Neural cell (in vitro differentiated cells): ENCODE results near the gene ATP8B1.
"Not testable (repeated sequence)": the region's sequence is repeated elsewhere in the genome, so short reads cannot be mapped to it uniquely, and the experiment has no call there.

Experiments used
- EP300 ChIP-seq: fragments of 450-650 bp; conservative IDR thresholded peaks from 2 replicates; pipeline ENCODE4 v1.6.1; 2014; ENCODE audit warnings: antibody characterized with exemption, mild to moderate bottlenecking, moderate library complexity; ENCODE audit not compliant: poor library complexity, severe bottlenecking
- EZH2 ChIP-seq: fragments of 200-600, 300-800 bp; shearing (Covaris generic), sonication (generic); IDR thresholded peaks from 2 replicates; pipeline ENCODE4 v1.6.1; 2014; ENCODE audit warnings: antibody characterized with exemption, low read length, borderline replicate concordance, mild to moderate bottlenecking; ENCODE audit not compliant: insufficient read depth, poor library complexity, severe bottlenecking
- MXI1 ChIP-seq: fragments of 450-650 bp; conservative IDR thresholded peaks from 2 replicates; pipeline ENCODE4 v1.6.1; 2014; ENCODE audit warnings: antibody characterized with exemption, mild to moderate bottlenecking; ENCODE audit not compliant: poor library complexity, severe bottlenecking
- POLR2AphosphoS5 ChIP-seq: IDR thresholded peaks from 2 replicates; pipeline ENCODE4 v1.6.1; 2012
- RAD21 ChIP-seq: fragments of 450-650 bp; conservative IDR thresholded peaks from 2 replicates; pipeline ENCODE4 v1.6.1; 2014; ENCODE audit warnings: antibody characterized with exemption, mild to moderate bottlenecking, moderate library complexity
- REST ChIP-seq: IDR thresholded peaks from 2 replicates; pipeline ENCODE4 v1.6.1; 2012; ENCODE audit warnings: borderline replicate concordance
- SMC3 ChIP-seq: fragments of 450-650 bp; conservative IDR thresholded peaks from 2 replicates; pipeline ENCODE4 v1.6.1; 2014; ENCODE audit warnings: antibody characterized with exemption, mild to moderate bottlenecking, moderate library complexity; ENCODE audit not compliant: poor library complexity
- TAF1 ChIP-seq: IDR thresholded peaks from 2 replicates; pipeline ENCODE4 v1.6.1; 2012; ENCODE audit warnings: low read depth
- TF ChIP-seq, protein P1 (sequence below): fragments of 450-650 bp; IDR thresholded peaks from 2 replicates; pipeline ENCODE4 v1.5.1; 2014; ENCODE audit warnings: antibody characterized with exemption, mild to moderate bottlenecking, moderate library complexity; ENCODE audit not compliant: poor library complexity, severe bottlenecking

GRCh38 chr18:57847431-57847830 is 44.3 kb upstream of the ATP8B1 start:
- TF ChIP-seq, protein P1, sequence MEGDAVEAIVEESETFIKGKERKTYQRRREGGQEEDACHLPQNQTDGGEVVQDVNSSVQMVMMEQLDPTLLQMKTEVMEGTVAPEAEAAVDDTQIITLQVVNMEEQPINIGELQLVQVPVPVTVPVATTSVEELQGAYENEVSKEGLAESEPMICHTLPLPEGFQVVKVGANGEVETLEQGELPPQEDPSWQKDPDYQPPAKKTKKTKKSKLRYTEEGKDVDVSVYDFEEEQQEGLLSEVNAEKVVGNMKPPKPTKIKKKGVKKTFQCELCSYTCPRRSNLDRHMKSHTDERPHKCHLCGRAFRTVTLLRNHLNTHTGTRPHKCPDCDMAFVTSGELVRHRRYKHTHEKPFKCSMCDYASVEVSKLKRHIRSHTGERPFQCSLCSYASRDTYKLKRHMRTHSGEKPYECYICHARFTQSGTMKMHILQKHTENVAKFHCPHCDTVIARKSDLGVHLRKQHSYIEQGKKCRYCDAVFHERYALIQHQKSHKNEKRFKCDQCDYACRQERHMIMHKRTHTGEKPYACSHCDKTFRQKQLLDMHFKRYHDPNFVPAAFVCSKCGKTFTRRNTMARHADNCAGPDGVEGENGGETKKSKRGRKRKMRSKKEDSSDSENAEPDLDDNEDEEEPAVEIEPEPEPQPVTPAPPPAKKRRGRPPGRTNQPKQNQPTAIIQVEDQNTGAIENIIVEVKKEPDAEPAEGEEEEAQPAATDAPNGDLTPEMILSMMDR: not testable (repeated sequence)
- not testable (repeated sequence) for TF ChIP-seq TAF1, REST, EP300, RAD21, POLR2AphosphoS5, EZH2, MXI1, SMC3
